Stimulated activated CD4-positive, alpha-beta T cell treated with anti-CD3 and anti-CD28 coated beads, Interleukin-1b, Interleukin-23, amount 100 ng/mL, for 24 hours (primary cell): Measurements from ENCODE around the gene GNA15.
A peak's percentile ranks its signal among the peaks of the same experiment; 100 is the strongest.

Experiments used
- DNase-seq, 4 experiments: peaks; one replicate each; pipeline ENCODE4 v3.0.0-alpha.2; 2020; ENCODE audit warnings: low read depth in 4 of 4, low spot score in 1 of 4

GNA15 gene

GRCh38 chr19:3105641-3106508, 30.0 kb upstream of the GNA15 start:
- no peak for DNase-seq

- DNase-seq, result no peak
Observed at GRCh38 chr19:3106509-3107141, 29.2 kb upstream of the GNA15 start.

- DNase-seq, result no peak
Observed at GRCh38 chr19:3107658-3108057, 28.2 kb upstream of the GNA15 start.

GRCh38 chr19:3108775-3109174, 27.1 kb upstream of the GNA15 start:
- DNase-seq, result peak in 3 of 4 experiments; percentile 58 to 59 (median 58)

GRCh38 chr19:3109491-3109890, 26.3 kb upstream of the GNA15 start:
- no peak for DNase-seq

- no peak for DNase-seq
Observed at GRCh38 chr19:3110126-3110825, 25.6 kb upstream of the GNA15 start.

GRCh38 chr19:3111586-3112247, 24.1 kb upstream of the GNA15 start:
- no peak for DNase-seq

GRCh38 chr19:3112375-3113099, 23.3 kb upstream of the GNA15 start:
- DNase-seq, result no peak

GRCh38 chr19:3113100-3114017, 22.5 kb upstream of the GNA15 start:
- no peak for DNase-seq

- no peak for DNase-seq
Observed at GRCh38 chr19:3114018-3114726, 21.7 kb upstream of the GNA15 start.

- DNase-seq, result no peak
Observed at GRCh38 chr19:3114811-3115210, 21.0 kb upstream of the GNA15 start.

GRCh38 chr19:3115411-3115810, 20.4 kb upstream of the GNA15 start:
- no peak for DNase-seq

- no peak for DNase-seq
Observed at GRCh38 chr19:3115916-3116602, 19.8 kb upstream of the GNA15 start.

- no peak for DNase-seq
Observed at GRCh38 chr19:3116621-3117020, 19.2 kb upstream of the GNA15 start.

- no peak for DNase-seq
Observed at GRCh38 chr19:3117716-3118115, 18.1 kb upstream of the GNA15 start.

- no peak for DNase-seq
Observed at GRCh38 chr19:3118232-3119070, 17.4 kb upstream of the GNA15 start.

GRCh38 chr19:3119071-3119595, 16.7 kb upstream of the GNA15 start:
- DNase-seq, result no peak
